NOMO-1 (cell line): ENCODE data around the gene ADGRA1.

Experiments used
- DNase-seq, 2 experiments: peaks; one replicate each; lab custom pipeline; 2025; ENCODE audit not compliant: unreplicated experiment in 2 of 2; lab: John Stamatoyannopoulos, UW

The ADGRA1 gene

GRCh38 chr10:133093291-133093690 is 5.6 kb downstream of the ADGRA1 start:
- DNase-seq: no peak

- DNase-seq: no peak
Measured at GRCh38 chr10:133094286-133094685, 6.6 kb downstream of the ADGRA1 start.

- DNase-seq: no peak
Measured at GRCh38 chr10:133094866-133095265, 7.1 kb downstream of the ADGRA1 start.

GRCh38 chr10:133095586-133095985 is 7.9 kb downstream of the ADGRA1 start:
- DNase-seq: no peak

DNA sequence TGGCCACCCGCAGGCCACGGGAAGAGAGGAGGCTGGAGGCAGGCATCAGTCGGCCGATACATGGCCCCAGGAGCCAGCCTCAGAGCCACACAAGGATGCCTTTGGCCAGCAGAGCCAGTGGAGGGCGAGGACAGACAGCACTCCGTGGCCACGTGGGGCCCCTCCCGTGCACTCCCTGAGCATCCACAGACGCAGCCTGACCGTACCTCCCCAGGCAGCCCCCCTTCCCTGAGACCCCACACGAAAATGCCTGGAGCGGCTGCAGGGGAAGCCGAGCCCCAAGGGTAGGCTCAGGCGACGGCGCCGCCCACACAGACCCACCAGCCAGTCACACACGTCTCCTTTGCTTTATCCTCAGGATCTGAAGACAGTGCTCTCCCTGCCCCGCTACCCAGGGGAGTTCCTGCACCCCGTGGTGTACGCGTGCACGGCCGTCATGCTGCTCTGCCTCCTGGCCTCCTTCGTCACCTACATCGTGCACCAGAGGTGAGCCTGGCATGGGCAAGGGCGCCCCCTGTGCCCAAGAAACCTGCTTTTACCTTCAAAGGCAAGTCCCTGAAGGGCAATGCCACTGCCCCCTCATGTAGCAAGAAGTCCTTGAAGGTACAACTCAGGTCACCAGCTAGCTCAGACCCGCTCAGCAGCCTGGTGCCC is 9.0 kb downstream of the ADGRA1 start:
- DNase-seq: no peak

- no peak for DNase-seq
Measured at GRCh38 chr10:133097418-133097817, 9.7 kb downstream of the ADGRA1 start.

- DNase-seq: no peak
Measured at GRCh38 chr10:133097961-133098360, 10.2 kb downstream of the ADGRA1 start.

DNA sequence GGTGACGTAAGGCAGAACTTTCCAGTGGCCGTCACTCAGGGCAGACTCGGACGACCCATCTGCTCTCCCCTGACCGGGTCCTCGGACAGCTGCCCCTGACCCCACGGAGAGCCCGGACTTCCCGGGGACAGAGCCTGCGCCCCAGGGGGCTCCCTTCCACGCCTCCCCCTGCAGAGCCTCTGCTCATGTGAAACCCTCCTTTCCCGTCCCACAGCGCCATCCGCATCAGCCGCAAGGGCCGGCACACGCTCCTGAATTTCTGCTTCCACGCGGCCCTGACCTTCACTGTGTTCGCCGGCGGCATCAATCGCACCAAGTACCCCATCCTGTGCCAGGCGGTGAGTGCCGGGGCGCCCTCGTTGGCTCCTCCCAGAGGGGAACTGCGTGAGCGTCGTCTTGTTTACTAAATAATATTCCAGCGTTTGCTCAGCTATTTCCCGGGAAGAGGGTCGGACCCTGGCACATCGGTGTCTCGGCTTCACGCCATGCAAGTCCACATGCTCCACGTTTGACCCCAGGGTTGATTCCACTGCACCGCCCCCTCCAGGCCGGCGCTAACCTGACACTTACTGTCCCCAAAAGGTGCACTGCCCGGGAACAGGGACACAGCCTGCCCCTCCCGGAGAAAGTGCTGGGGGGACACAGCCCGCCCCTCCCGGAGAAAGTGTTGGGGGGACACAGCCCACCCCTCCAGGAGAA is 10.9 kb downstream of the ADGRA1 start:
- DNase-seq: no peak

- no peak for DNase-seq
Measured at GRCh38 chr10:133099571-133099970, 11.8 kb downstream of the ADGRA1 start.

DNA sequence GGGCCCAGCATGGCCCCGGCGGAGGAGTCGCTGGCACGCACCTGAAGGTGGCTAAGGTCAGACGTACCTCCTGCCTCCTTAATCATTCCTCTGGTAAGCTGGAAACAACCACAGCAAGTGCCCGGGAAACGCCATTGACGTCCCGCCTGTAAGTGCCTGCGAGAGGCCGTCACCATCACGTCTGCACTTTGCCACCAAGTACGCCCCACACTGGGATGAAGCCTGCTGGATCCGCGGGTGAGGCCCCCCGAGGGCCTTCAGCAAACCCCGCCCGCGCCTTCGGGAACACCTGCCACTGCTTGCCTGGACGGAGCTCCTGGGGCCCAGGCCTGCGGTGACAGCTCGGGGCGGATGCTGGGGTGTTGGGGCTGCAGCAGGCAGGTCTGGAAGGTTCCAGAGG is 12.5 kb downstream of the ADGRA1 start:
- no peak for DNase-seq

- peak in 1 of 2 experiments; percentile 19 for DNase-seq
Measured at GRCh38 chr10:133100706-133101415, 13.1 kb downstream of the ADGRA1 start.

DNA sequence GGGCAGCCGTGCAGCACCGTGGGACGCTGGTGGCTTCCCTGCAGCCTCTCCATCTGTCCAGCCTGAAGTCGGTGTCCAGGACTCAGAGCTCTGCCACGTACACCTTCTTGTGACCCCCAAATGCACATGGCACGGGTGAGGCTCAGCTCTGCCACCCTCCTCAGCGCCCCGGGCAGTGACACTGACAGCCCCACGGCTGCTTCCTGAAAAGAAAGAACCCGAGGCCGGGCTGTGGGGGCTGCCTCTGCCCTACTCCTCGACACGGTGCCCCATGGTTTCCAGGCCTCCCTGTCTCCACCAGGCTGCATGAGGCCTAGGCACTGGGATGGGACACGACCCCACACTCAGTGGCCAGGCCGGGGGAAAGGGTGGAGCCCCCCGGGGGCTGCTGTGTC is 13.7 kb downstream of the ADGRA1 start:
- DNase-seq: no peak

- no peak for DNase-seq
Measured at GRCh38 chr10:133102415-133103095, 14.8 kb downstream of the ADGRA1 start.

- no peak for DNase-seq
Measured at GRCh38 chr10:133103311-133103910, 15.7 kb downstream of the ADGRA1 start.

- DNase-seq: no peak
Measured at GRCh38 chr10:133104068-133104962, 16.6 kb downstream of the ADGRA1 start.

GRCh38 chr10:133104963-133105640 is 17.4 kb downstream of the ADGRA1 start:
- DNase-seq: no peak

GRCh38 chr10:133105686-133106390 is 18.1 kb downstream of the ADGRA1 start:
- DNase-seq: no peak

- DNase-seq: no peak
Measured at GRCh38 chr10:133106516-133106915, 18.8 kb downstream of the ADGRA1 start.

DNA sequence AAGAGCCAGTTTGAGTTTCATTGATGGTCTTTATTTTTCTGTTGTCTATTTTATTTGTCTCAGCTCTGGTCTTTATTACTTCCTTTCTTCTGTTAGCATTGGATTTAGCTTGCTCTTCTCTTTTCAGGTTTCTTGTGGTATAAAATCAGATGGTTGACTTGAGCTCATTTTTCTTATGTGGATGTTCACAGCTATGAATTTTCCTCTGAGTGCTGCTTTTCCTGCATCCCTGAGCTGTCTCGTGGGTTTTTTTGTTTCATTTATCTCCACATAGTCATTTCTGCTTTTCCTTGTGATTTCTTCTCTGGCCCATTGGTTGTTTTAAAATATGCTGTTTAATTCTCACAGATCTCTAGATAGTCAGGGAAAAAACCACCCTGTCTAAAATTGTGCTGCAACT is 19.7 kb downstream of the ADGRA1 start:
- no peak for DNase-seq
